M059J (cell line): ENCODE data around the gene TRAF4. TPM values are rescaled to one million over a fixed set of nuclear protein-coding genes. Genes with fewer than 3 reads are reported as not detected.
"Not testable (repeated sequence)": the region's sequence is repeated elsewhere in the genome, so short reads cannot be mapped to it uniquely, and the experiment has no call there.

ENCODE experiments used
- DNase-seq: peaks from one replicate; pipeline ENCODE4 v3.0.0-alpha.2; 2012; ENCODE audit warnings: low read depth
- total RNA-seq: library from RNA; depleted of rRNA; stranded (reverse); fragments of >200 nt; shearing (Covaris generic); gene quantifications from 2 replicates; pipeline ENCODE4 v1.2.3, GENCODE V29; 2014; rRNA removed

Gene TRAF4
- total RNA-seq, 1 experiment from 2014 or later, result 48.0 TPM

GRCh38 chr17:28777178-28777577, 33.4 kb downstream of the TRAF4 start:
- DNase-seq, result no peak

GRCh38 chr17:28779601-28780000, 35.8 kb downstream of the TRAF4 start:
- not testable (repeated sequence) for DNase-seq

- no peak for DNase-seq
Observed at GRCh38 chr17:28783161-28783560, 39.4 kb downstream of the TRAF4 start.

GRCh38 chr17:28788100-28788499, 44.3 kb downstream of the TRAF4 start:
- DNase-seq, result no peak

GRCh38 chr17:28792877-28793661, 49.3 kb downstream of the TRAF4 start:
- DNase-seq, result no peak

- DNase-seq, result not testable (repeated sequence)
Observed at GRCh38 chr17:28794846-28795441, 51.1 kb downstream of the TRAF4 start.

- no peak for DNase-seq
Observed at GRCh38 chr17:28796062-28796461, 52.3 kb downstream of the TRAF4 start.

Other genes starting within 250 kb of the TRAF4 start
- gene FOXN1, start 237.7 kb upstream of the TRAF4 start, total RNA-seq, result not detected in 2 replicates
- gene UNC119, start 191.4 kb upstream of the TRAF4 start, total RNA-seq, result 29.8 and 36.9 TPM in 2 replicates
- gene PIGS, start 172.5 kb upstream of the TRAF4 start, total RNA-seq, result 112 and 119 TPM in 2 replicates
- 0.32 TPM in 1 of 2 replicates, not detected in the other for gene ALDOC, start 167.1 kb upstream of the TRAF4 start, total RNA-seq
- 52.9 and 104 TPM in 2 replicates for gene SPAG5, start 145.0 kb upstream of the TRAF4 start, total RNA-seq
- 2.2 and 9.7 TPM in 2 replicates for gene RSKR, start 129.8 kb upstream of the TRAF4 start, total RNA-seq
- gene BLTP2, start 98.9 kb upstream of the TRAF4 start, total RNA-seq, result 92.0 and 97.6 TPM in 2 replicates
- 74.0 and 81.7 TPM in 2 replicates for gene SDF2, start 82.1 kb upstream of the TRAF4 start, total RNA-seq
- 20.8 and 28.1 TPM in 2 replicates for gene SUPT6H, start 81.8 kb upstream of the TRAF4 start, total RNA-seq
- 0.84 and 1.3 TPM in 2 replicates for gene PROCA1, start 32.1 kb upstream of the TRAF4 start, total RNA-seq
- gene RAB34, start 26.1 kb upstream of the TRAF4 start, total RNA-seq, result 27.3 and 32.1 TPM in 2 replicates
- 444 and 507 TPM in 2 replicates for gene RPL23A, start 24.0 kb upstream of the TRAF4 start, total RNA-seq
- gene TLCD1, start 17.8 kb upstream of the TRAF4 start, total RNA-seq, result 9.4 and 11.2 TPM in 2 replicates
- gene NEK8, start 15.2 kb upstream of the TRAF4 start, total RNA-seq, result 2.4 and 2.6 TPM in 2 replicates
- gene FAM222B, start 98.8 kb downstream of the TRAF4 start, total RNA-seq, result 3.2 and 13.2 TPM in 2 replicates
- gene ERAL1, start 111.0 kb downstream of the TRAF4 start, total RNA-seq, result 34.4 and 41.7 TPM in 2 replicates
- gene FLOT2, start 153.7 kb downstream of the TRAF4 start, total RNA-seq, result 23.6 and 27.6 TPM in 2 replicates
- 7.1 and 9.0 TPM in 2 replicates for gene DHRS13, start 159.1 kb downstream of the TRAF4 start, total RNA-seq
- 19.8 and 22.9 TPM in 2 replicates for gene PHF12, start 207.5 kb downstream of the TRAF4 start, total RNA-seq